HG03457 (cell line): Measurements from ENCODE around the gene ZBBX.

Source experiments
- ATAC-seq: cut with Tn5 transposase; IDR thresholded peaks from one replicate; pipeline ENCODE4 v1.9.1; 2021; ENCODE audit warnings: moderate number of reproducible peaks; ENCODE audit not compliant: unreplicated experiment

Gene ZBBX

GRCh38 chr3:167306319-167306718 is 73.8 kb downstream of the ZBBX start:
- ATAC-seq: no peak

- ATAC-seq: no peak
Observed at GRCh38 chr3:167305340-167305890, 74.7 kb downstream of the ZBBX start.

GRCh38 chr3:167304077-167304476 is 76.0 kb downstream of the ZBBX start:
- no peak for ATAC-seq

GRCh38 chr3:167302678-167303077 is 77.4 kb downstream of the ZBBX start:
- ATAC-seq: no peak

- no peak for ATAC-seq
Observed at GRCh38 chr3:167300207-167300606, 79.9 kb downstream of the ZBBX start.

GRCh38 chr3:167289435-167289834 is 90.7 kb downstream of the ZBBX start:
- ATAC-seq: no peak

GRCh38 chr3:167288737-167289136 is 91.4 kb downstream of the ZBBX start:
- no peak for ATAC-seq

GRCh38 chr3:167287308-167287707 is 92.8 kb downstream of the ZBBX start:
- ATAC-seq: no peak

- no peak for ATAC-seq
Observed at GRCh38 chr3:167274141-167274874, 105.8 kb downstream of the ZBBX start.

GRCh38 chr3:167253037-167253436 is 127.1 kb downstream of the ZBBX start:
- ATAC-seq: no peak

- ATAC-seq: no peak
Observed at GRCh38 chr3:167251678-167252077, 128.4 kb downstream of the ZBBX start.

GRCh38 chr3:167246252-167246651 is 133.8 kb downstream of the ZBBX start:
- ATAC-seq: no peak

- no peak for ATAC-seq
Observed at GRCh38 chr3:167241048-167241845, 138.8 kb downstream of the ZBBX start.

GRCh38 chr3:167228135-167228534 is 152.0 kb downstream of the ZBBX start:
- ATAC-seq: no peak

- ATAC-seq: no peak
Observed at GRCh38 chr3:167225821-167226220, 154.3 kb downstream of the ZBBX start.

GRCh38 chr3:167209011-167209410 is 171.1 kb downstream of the ZBBX start:
- ATAC-seq: no peak

- ATAC-seq: no peak
Observed at GRCh38 chr3:167203062-167203461, 177.0 kb downstream of the ZBBX start.

GRCh38 chr3:167198949-167199600 is 181.0 kb downstream of the ZBBX start:
- ATAC-seq: no peak
